GM19239 (cell line): Measurements from ENCODE around the gene CNPPD1.

Experiments used
- DNase-seq: peaks from one replicate; pipeline ENCODE4 v3.0.0; 2011; ENCODE audit warnings: low spot score; ENCODE audit not compliant: insufficient read length
- FAIRE-seq: peaks from 2 replicates; lab custom pipeline; 2011; peaks lifted over from hg19 to GRCh38; lab: Jason Lieb, UNC

The CNPPD1 gene

DNA sequence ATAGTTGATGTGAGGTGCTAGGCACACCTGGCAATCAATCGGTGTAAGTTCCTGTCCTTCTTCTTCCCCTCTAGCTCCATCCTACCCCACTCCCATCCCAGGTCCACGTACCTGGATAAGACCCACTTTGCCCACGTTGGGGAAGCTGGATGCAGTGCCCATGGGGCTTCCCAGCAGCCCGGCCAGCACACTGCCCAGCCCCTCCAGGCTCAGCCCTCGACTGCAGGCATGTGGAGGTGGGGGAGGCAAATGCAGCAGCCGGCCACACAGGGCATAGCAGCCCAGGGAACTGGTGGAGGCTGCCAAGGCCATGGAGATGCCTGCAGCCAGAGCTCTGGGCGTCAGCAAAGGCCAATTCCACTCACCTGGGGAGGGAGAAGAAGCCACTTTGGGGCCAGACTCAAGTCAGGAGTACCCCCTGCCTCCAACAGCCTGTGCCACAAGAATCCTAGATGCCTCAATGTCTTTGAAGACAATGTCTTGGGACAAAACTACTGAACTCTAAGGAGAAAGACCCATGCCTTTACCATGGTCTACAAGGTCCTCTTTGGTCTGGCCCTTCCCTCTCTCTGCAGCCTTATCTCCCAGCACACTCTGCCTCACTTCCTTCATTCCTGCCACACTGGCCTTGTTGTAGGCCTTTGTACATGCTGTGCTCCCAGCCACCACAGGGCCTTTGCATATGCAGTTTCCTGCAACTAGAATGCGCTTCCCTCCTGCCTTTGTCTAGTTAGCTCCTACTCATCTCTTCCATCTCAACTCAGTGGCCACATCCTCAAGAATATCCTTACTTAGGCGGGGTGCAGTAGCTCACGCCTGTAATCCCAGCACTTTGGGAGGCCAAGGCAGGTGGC lies 11.4 kb downstream of the CNPPD1 start:
- FAIRE-seq, result no peak
- no peak for DNase-seq

DNA sequence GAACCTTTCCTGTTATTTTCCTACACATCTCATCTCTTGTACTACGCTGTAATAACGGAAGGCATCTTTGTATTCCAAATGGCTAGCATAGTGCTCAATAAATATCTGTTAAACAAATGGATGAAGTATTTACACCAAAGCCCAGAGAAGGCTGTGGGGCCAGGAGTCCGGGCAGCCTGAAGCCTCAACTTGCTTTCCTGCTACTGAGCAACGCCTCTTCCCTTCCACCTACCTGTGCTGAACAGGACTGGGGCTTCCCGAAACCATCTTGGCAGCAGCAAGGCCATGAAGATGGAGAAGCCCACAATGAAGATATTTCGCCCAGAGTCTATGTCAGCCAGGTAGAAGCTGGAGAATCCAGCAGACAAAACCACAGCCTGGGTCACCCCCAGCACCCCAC lies 13.6 kb downstream of the CNPPD1 start:
- no peak for FAIRE-seq
- DNase-seq, result no peak

DNA sequence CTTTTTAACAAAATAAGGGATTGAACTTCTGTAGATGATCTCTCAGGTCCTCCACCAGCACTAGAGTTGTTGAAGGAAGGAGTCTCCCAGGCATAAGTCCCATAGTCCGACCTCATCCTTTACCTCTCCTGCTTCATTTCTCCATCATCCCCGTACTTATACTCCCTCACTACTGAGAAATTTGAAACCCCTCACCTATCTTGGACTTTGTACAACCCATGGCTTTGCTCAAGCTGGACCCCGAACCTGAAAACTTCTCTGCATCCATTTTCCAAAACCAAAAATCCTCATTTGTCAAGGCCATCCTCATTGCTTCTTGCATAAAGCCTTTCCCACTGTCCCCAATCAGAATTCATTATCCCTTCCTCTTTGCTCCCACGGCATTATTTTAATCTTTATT lies 15.6 kb downstream of the CNPPD1 start:
- FAIRE-seq (peak; percentile 26), DNase-seq (no peak)

DNA sequence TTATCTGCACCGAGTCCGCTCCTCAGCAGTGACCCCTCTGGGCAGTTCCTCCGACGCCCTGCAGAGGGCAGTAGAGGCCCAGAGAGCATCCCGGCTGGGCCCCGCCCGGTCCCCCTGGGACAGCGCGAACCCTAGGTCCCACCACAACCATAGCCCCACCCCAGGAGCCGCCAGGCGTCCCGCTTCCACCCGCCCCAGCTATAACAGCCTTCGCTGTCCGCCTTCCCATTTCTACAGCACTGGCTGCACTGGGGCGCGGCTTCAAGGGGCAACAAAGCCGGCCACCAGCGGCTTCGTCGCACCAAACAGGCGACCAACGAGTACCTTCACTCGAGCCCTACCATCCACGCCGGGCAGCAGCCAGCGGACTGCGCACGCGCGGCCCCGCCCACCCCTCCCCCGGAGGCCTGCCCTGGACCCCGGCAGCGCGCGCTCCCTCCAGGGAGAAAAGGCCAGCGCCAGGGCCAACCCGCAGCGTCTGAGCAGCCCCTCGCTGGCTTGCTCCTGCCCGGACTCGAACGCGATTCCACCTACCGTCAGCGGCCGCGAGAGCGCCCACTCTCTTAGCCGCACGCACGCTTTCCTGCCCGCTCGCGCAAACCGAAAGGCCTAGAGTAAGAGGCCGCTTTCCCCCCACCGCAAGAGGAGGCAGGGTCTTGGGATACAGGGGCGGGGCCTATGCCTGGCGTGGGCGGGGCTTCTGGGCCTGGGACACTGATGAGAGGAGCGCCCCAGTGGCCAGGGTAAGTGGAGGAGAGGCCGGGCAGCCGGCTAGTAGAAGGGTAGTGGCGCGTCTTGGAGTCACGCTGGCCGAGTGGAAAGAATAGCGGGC lies 16.3 kb downstream of the CNPPD1 start, which contains the start of gene NHEJ1:
Gene NHEJ1, minus strand, starts transcription at position 630 of the 832 bp plus-strand sequence. CDS start 2,453 bp downstream, outside the sequence.
- DNase-seq, result peak; percentile 91
- FAIRE-seq, result peak; percentile 96

DNA sequence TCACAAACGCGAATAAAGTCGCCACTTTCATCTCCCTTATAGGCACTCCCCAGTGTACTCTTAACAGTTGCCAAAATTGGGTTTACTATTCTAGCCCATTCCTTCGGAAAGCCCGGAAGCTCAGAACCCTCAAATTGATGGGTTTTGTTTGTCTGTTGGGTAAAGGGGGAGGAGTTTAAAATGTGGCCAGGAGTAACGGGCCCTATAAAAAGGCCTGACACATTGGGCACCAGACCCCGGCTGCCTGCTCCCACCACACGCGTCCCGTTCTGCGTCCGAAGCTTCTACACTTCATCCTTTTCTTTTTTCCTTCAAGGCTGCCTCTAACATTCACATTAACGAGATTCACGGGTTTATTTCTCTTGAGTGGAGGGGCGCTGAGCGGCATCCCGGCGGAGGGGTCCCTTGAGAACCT lies 16.9 kb downstream of the CNPPD1 start:
- peak; percentile 69 for FAIRE-seq
- DNase-seq, result no peak

DNA sequence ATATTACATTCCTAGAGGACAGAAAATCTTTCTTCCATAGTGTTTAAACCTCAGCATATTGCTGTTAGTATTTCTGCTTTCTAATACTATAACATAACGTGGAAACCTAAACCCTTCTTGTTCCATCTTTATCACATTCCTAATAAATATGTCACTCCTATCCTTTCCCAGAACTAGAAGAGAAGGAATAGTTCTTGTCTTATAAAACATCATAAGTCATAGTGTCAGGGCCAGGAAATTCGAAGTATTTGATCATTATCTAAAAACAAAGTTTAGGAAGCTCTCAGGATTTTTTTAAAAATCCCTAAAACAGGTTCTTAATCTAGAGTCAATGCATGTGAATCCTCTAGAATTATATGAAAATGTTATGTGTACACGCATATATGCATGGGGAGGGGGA lies 18.1 kb downstream of the CNPPD1 start:
- no peak for FAIRE-seq
- DNase-seq, result no peak

DNA sequence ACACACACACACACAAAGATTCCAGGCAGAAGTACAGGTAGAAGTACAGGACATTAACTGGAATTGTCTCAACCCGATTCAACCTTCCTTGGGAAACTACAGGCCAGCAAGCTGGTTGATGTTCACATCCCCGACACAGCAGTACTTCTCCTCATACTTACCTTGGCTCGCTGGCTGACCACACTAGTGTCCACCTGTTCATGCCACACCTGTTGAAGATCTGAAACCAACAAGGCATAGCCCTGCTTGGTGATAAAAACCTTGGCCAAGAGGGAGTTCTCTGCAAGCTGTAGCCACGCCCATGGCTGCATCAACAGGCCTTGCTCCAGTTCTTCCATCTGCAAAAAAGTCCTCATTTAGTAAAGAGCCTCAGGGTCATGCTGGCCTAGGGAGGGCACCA lies 18.7 kb downstream of the CNPPD1 start:
- FAIRE-seq (no peak), DNase-seq (no peak)

DNA sequence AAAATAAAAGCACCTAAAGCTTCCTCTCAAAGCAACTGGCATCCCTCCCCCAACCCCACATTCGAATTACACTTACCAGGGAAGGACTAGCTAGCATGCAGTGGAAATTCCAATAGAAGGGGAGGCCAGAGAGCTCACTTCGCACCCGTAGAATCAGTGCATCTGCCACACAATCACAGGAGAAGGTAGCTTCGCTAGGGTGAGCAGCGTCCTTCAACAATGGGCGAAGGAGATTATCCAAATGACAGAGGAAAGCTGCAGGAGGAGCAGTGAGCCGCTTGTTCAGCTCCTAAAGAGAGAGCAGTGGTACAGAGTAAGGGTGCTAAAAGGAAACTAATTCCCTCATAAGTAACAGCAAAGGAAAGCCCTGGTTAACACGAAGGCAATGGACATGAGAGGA lies 19.3 kb downstream of the CNPPD1 start:
- FAIRE-seq, result no peak
- DNase-seq, result no peak

DNA sequence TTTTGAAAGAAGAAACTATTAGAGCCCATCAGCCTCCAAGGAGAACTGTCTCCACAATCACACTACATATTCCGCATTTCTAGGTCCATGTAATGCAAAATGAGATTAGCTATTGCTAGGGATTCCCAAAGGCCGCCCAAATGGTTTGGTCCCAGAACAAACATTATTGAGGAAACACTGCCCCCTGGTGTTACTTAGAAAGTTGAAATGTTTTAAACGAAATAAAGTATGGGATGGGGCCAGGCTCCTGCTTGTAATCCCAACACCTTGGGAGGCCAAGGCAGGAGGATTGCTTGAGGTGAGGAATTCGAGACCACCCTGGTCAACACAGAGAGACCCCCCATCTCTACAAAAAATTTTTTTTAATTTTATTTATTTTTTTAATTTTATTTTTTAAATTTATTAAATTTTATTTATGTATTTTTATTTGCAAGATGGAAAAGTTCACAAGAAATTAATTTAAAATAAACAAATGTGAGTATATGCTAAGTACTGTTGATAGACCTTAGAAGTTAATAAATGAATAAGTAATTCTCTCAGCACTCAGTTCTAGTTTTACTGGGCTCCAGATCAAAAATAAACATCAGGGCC lies 21.6 kb downstream of the CNPPD1 start:
- DNase-seq (peak; percentile 45), FAIRE-seq (peak; percentile 82)

DNA sequence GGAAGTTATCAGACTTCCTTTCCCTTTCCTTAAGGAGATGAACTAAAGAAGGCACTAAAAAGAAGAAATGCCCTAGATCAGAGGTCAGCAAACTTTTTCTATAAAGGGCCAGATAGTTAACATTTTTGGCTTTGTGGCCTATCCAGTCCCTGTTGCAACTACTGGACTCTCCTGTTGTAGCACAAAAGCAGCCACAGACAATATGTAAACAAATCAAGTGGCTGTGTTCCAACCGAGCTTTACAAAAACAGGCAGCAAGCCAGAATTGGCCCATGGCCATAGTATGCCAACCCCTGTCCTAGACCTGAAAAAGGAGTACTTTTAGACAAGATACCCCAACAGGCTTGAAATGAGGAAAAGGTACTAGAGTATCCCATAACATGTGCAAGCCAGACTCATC lies 27.1 kb downstream of the CNPPD1 start:
- FAIRE-seq, result no peak
- no peak for DNase-seq

DNA sequence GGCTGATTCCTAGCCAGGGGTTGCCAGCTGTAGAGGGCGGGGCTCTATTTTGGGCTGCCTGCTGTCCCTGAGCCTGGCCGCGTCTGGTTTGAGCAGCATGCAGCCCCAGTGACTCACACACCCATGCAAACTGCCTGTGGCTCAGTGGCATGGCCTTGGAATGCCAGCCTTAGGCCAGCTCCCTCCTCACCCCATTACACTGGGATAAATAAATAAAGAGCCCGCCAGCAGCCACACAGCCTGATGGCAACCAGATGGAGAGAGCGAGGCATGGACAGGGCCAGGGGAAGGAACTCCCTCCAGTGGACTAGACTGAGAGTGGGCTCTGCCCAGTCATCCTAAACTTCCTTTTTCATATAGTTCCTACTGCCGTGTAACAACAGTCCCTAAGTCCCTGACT lies 34.4 kb downstream of the CNPPD1 start:
- FAIRE-seq (no peak), DNase-seq (no peak)

DNA sequence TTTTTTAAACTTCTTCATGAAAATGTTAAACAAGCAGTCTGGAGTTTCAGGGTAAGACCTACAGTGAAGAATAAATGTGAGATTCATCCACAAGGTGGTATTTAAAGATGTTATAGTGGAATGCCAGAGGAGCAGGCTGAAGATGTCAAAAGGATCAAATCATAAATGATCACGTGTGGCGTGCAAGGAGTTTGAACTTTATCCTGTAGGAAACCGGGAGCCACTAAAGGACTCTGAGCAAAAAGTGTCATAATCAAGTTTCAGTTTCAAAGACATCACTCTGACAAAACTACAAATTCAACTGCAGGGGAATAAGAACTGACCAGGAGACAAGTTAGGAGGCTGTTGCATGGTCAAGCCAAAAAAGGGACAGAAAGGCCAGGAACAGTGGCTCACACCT lies 36.0 kb downstream of the CNPPD1 start:
- no peak for FAIRE-seq
- no peak for DNase-seq

DNA sequence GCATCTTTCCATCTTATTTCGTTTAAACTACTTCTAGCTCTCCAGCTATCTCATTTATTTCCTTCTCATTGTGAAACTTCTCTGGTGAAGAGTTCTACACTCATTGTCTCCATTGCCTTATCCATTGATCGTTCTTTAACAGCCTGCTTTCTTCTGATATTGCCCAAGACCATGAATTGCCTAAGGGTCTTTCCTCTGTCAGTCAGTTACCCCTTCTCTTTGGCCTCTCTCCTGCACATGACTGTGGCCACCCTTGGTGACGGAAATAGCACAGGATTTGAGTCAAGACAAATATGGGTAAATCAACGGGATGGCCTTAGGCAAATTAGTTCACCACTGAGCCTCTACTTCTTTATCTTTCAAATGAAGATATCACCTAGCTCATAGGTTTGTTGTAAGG lies 42.7 kb downstream of the CNPPD1 start:
- FAIRE-seq, result no peak
- no peak for DNase-seq

DNA sequence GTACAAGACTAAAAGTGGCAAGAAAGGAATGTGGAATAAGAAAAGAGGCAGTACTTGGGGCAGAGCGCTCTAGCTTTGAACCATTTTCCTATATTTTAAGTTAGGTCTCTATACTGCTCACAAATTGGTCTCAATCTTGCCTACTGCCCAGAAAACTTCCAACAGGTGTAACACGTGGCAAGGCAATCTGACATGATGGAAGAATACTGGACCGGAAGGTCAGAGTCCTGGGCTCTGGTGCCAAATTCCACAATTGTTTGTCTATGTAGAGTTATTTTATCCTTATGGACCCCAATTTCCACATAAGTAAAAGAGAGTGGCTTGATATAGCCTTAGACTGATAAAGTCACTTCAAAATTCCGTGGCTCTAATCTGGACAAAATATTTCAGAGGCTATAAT lies 45.0 kb downstream of the CNPPD1 start:
- FAIRE-seq (no peak), DNase-seq (no peak)

DNA sequence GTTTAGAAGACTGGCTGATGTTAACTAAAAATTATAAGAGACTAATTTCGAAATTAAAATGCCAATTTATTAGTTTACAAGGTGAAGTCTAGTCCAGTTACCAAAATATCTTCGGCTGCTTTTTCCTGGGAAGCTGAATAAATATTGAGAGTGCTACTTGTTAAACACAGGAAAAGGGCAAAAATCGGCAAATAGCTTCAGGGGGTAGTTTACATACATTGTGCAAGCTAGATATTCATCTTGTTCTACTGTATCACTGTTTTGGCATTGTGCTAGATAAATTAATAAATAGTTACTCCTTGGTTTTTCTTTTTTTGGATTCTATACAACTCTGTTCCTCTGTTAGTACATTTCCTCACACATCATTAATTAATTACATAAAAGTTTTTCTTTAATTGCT lies 45.4 kb downstream of the CNPPD1 start:
- FAIRE-seq (no peak), DNase-seq (no peak)

DNA sequence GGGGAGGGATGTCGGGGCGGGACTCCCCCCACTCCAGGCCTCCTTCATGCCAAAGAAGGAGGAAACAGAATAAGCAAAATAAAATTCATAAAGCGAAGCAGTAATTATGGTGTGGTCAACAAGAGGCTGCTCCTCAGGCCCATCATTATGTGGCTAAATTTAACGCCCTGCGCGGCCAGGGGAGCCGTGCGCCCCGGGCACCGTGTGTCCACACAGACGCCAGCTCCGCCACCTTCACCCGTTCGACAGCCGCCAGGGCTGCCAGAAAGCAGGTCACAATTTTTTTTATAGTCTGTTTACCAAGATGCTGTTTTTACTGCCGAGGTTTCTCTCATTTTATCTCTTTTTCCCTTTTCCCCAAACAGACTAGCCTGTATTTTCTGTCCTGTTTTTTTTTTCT lies 47.1 kb downstream of the CNPPD1 start:
- FAIRE-seq, result no peak
- no peak for DNase-seq

DNA sequence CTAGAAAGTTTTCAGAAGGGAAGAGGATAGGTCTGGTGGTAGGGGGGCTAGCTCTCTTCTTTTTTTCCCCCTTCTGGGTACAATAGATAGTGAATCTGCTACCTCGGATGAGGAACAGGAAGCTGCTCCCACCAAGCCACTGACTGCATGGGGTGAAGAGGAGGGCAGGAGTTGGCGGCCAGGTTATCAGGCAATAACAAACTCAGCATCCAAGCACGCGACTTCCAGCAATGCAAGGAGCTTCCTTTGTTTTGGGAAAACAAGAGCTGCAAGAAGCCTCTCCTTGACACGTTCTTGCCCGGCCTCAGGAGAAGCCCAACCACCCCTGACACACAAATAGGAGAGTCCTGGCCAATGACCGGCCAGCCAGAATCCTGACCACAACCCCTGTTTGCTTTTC lies 48.3 kb downstream of the CNPPD1 start:
- DNase-seq (no peak), FAIRE-seq (no peak)

DNA sequence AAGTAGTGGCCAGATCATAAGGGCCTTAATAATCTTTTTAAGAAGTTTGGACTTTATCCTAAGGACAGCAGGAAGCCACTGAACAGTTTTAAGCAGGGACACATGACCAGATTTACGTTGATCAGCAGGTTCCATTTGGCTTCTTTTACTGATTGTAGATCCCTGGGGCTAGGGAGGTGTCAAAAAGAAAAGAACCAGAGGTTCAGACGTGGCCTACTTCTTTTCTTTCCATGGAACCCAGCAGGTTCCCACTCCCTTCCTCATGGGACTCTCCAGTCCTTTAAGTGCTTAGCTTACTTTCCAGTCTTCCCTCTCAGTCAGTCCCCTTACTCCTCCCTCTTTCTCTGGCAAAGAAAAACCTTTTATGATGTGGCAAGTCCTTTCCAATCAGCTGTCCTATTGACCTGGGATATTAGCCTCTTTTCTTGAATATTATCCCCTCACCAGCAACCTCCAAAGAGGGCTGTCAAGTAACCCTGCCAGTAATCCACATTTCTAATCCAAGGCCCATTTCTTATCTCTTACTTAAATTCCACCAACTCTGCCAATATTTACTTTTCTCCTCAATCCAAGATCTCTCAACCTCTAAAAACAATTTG lies 49.6 kb downstream of the CNPPD1 start:
- FAIRE-seq (no peak), DNase-seq (no peak)

DNA sequence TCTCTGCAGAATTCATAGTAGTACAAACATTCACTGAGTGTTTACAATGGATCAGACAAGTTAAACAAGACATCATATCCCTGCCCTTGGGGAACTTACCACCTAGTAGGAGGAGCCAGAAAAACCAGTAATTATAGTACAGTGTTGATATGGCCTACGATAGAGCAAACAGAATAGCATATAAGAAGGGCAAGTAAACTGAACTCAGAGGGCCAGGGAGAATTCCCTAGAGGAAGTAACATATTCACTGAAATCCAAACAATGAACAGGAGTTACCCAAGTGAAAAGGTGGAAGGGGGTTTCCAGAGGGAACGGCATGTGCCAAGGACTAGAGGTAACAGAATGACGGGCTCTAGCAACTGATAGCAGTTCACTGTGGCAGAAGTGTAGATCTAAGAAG lies 50.2 kb downstream of the CNPPD1 start:
- no peak for DNase-seq
- FAIRE-seq, result no peak

DNA sequence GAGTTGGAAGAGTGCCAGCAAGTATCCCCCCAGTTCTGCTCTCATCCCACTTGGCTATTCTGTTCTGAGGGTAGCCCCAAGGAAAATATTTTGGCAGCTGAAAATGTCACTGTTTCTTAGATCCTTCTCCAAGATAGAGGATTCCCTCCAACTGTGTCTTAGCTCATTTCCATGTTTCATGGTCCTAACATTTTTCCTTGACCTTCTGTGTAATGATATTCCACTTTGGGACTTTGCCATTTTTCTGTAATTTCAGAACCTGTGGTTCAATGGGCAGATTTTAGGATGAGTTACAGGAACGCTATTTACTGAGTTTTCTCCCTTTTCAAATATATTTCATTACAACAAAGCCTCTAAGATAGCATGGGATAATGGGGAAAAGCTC lies 50.8 kb downstream of the CNPPD1 start:
- no peak for FAIRE-seq
- DNase-seq, result no peak
